Measurements from ENCODE around the gene NBAS. TPM values are rescaled to one million over a fixed set of nuclear protein-coding genes. Genes with fewer than 3 reads are reported as not detected.

The NBAS gene
- total RNA-seq, 1 experiment from 2014 or later = 30.4 TPM

DNA sequence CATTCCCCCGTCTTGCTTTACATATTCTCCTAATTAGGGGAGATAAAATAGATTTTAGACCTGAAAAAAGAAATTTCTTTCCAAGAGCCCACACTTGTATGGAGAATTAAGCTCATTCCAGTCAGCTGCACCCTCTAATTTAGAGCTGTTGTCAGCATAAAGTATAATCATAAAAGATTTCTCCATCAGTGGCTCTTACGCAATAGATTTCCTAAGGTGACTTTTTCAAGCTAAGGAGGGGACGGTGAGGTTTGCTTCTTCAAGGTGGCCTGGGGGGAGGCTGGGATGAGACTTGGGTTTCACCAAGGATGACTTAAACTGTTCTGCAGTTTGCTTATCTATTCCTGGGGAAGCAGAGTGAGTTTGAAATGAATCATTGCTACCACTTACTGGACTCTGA, 426.2 kb downstream of the NBAS start:
- Histone ChIP-seq H3K27ac (ENCODE audit: low read length) (no peak overlapping the region), H3K4me3 (ENCODE audit: low read length) (no peak overlapping the region), H3K4me1 (ENCODE audit: low read length) (peaks cover 29% of the 10 kb centered on the region), H3K9ac (ENCODE audit: low read length) (no peak overlapping the region), H3K9me3 (ENCODE audit: low read length) (no peaks in the 10 kb centered on the region), H3K4me2 (ENCODE audit: low read depth, low read length, poor library complexity, severe bottlenecking) (no peak overlapping the region), H3K9me2 (replicated peaks; ENCODE audit: insufficient read depth, low read length) (no peaks in the 10 kb centered on the region), H2AFZ (ENCODE audit: low read length) (no peak overlapping the region), H3K27me3 (ENCODE audit: low read length) (no peaks in the 10 kb centered on the region), H3K36me3 (ENCODE audit: insufficient read depth, low read length) (no peaks in the 10 kb centered on the region), H4K20me1 (ENCODE audit: insufficient read depth, low read depth, low read length) (no peaks in the 10 kb centered on the region), H3K79me2 (ENCODE audit: low read length) (no peaks in the 10 kb centered on the region)
- DNase-seq = no peak

DNA sequence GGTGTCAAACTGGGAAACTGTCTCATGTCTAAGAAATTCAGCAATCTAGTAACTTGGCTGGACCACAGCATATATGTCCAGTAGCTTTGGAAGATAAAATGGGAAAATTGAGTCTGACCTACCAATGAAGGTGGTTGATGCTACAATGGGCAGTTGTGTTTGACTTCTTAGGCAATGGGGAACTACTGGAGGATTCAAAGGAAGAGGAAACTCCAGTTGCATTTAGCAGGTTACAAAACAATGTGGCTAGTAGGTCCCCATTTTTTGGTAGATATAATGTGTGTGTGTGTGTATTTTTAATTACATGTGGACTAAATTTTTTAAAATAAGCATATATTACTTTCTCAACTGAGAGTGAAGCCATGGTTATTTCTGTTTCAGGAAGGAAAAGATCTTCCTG, 427.7 kb downstream of the NBAS start:
- Histone ChIP-seq H3K27ac (ENCODE audit: low read length) (no peak overlapping the region), H3K79me2 (ENCODE audit: low read length) (no peaks in the 10 kb centered on the region), H3K4me1 (ENCODE audit: low read length) (peaks cover 32% of the 10 kb centered on the region), H3K9me3 (ENCODE audit: low read length) (no peaks in the 10 kb centered on the region), H3K9me2 (replicated peaks; ENCODE audit: insufficient read depth, low read length) (no peaks in the 10 kb centered on the region), H2AFZ (ENCODE audit: low read length) (no peak overlapping the region), H4K20me1 (ENCODE audit: insufficient read depth, low read depth, low read length) (no peaks in the 10 kb centered on the region), H3K4me2 (ENCODE audit: low read depth, low read length, poor library complexity, severe bottlenecking) (no peak overlapping the region), H3K36me3 (ENCODE audit: insufficient read depth, low read length) (no peaks in the 10 kb centered on the region), H3K9ac (ENCODE audit: low read length) (no peak overlapping the region), H3K27me3 (ENCODE audit: low read length) (no peaks in the 10 kb centered on the region), H3K4me3 (ENCODE audit: low read length) (no peak overlapping the region)
- DNase-seq = no peak

DNA sequence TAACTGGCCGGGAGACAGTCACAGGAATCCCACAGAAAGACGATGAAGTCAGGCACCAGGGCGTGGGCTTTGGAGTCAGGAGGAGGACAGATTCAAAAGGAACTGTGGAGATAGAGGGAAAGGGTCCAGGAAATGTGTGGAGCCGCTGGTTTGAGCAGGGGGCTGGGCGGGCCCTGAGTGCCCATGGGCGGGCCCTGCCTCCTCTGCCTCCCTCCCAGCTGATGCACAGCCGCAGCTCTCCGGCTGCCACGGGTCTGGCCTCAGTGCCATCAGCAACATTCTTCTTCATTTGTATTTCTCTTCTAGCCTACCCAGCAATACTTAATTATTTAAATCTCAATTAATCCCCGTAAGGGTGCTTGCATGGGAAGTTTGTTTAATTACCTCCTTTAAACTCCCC, 432.3 kb downstream of the NBAS start:
- no peak for DNase-seq
- Histone ChIP-seq H3K27me3 (ENCODE audit: low read length) (no peaks in the 10 kb centered on the region), H3K9me2 (replicated peaks; ENCODE audit: insufficient read depth, low read length) (no peaks in the 10 kb centered on the region), H3K9me3 (ENCODE audit: low read length) (no peaks in the 10 kb centered on the region), H3K27ac (ENCODE audit: low read length) (no peak overlapping the region), H3K4me2 (ENCODE audit: low read depth, low read length, poor library complexity, severe bottlenecking) (no peak overlapping the region), H3K79me2 (ENCODE audit: low read length) (no peaks in the 10 kb centered on the region), H3K36me3 (ENCODE audit: insufficient read depth, low read length) (no peaks in the 10 kb centered on the region), H3K4me1 (ENCODE audit: low read length) (peaks cover 19% of the 10 kb centered on the region), H3K4me3 (ENCODE audit: low read length) (no peak overlapping the region), H2AFZ (ENCODE audit: low read length) (no peak overlapping the region), H3K9ac (ENCODE audit: low read length) (no peak overlapping the region), H4K20me1 (ENCODE audit: insufficient read depth, low read depth, low read length) (no peaks in the 10 kb centered on the region)

DNA sequence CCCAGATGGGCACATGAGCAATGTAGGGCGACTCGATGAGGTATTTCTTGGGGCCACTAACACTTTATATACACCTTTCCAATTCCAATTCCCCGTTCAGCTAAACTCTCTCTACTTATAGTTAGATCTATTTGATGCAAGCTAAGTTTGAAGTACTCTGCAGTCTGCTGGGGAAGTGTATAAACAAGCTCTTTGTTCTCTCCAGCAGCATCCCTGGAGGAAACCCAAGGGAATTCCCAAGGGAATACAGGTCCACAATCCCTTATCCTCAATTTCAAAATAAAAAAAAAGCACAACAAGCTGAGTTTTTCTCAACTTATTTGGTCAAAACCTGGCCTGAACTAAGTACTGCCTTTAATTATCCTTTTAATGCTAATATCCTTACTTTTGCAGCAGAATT, 433.3 kb downstream of the NBAS start:
- no peak overlapping the region for H3K9ac ChIP-seq (ENCODE audit: low read length)
- no peaks in the 10 kb centered on the region for H3K9me3 ChIP-seq (ENCODE audit: low read length)
- peaks cover 19% of the 10 kb centered on the region for H3K4me1 ChIP-seq (ENCODE audit: low read length)
- no peaks in the 10 kb centered on the region for H4K20me1 ChIP-seq (ENCODE audit: insufficient read depth, low read depth, low read length)
- H3K4me2 ChIP-seq (ENCODE audit: low read depth, low read length, poor library complexity, severe bottlenecking) = no peak overlapping the region
- no peak overlapping the region for H2AFZ ChIP-seq (ENCODE audit: low read length)
- H3K36me3 ChIP-seq (ENCODE audit: insufficient read depth, low read length) = no peaks in the 10 kb centered on the region
- H3K27ac ChIP-seq (ENCODE audit: low read length) = no peak overlapping the region
- no peaks in the 10 kb centered on the region for H3K27me3 ChIP-seq (ENCODE audit: low read length)
- no peaks in the 10 kb centered on the region for H3K9me2 ChIP-seq (replicated peaks; ENCODE audit: insufficient read depth, low read length)
- H3K4me3 ChIP-seq (ENCODE audit: low read length) = no peak overlapping the region
- H3K79me2 ChIP-seq (ENCODE audit: low read length) = no peaks in the 10 kb centered on the region
- no peak for DNase-seq

DNA sequence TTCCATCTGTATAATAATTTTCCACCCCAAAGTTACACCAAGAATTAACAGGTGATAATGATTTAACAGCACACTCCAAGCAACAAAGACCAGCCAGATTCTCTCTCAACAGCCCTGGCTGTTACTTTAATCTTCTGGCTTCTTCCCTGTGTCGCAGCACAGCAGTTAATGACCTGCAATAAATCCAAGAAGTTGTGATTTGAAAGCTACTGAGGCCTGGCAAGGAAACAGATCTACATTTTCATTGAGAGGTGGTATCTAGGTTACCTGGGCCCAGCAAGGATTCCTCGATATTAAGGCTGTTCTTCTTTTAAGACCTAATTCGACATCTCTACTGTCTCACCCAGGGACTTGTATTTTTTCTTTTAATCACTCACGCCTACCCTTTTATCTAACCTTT, 433.8 kb downstream of the NBAS start:
- Histone ChIP-seq H3K79me2 (ENCODE audit: low read length) (no peaks in the 10 kb centered on the region), H3K27ac (ENCODE audit: low read length) (no peak overlapping the region), H2AFZ (ENCODE audit: low read length) (no peak overlapping the region), H3K9me2 (replicated peaks; ENCODE audit: insufficient read depth, low read length) (no peaks in the 10 kb centered on the region), H3K4me3 (ENCODE audit: low read length) (no peak overlapping the region), H4K20me1 (ENCODE audit: insufficient read depth, low read depth, low read length) (no peaks in the 10 kb centered on the region), H3K9ac (ENCODE audit: low read length) (no peak overlapping the region), H3K9me3 (ENCODE audit: low read length) (no peaks in the 10 kb centered on the region), H3K4me1 (ENCODE audit: low read length) (peaks cover 19% of the 10 kb centered on the region), H3K4me2 (ENCODE audit: low read depth, low read length, poor library complexity, severe bottlenecking) (no peak overlapping the region), H3K36me3 (ENCODE audit: insufficient read depth, low read length) (no peaks in the 10 kb centered on the region), H3K27me3 (ENCODE audit: low read length) (no peaks in the 10 kb centered on the region)
- no peak for DNase-seq

DNA sequence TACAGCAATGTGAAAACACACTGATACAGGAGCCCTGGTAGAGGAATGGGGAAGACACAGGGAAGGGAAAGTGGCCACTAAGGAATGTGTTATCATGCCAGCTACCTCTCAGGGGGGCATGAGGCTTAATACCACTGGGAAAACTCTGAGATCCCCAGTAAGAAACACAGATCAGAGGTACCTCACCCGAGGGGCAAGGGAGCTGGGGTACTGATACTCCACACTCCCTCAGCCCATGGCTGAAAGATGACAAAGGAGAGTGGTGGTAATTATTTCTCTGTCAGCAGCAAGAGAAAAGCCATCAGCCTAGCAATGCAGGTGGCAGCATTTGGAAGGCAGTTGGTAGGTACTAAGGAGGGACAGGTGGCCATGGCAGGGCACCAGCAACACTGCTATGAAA, 434.8 kb downstream of the NBAS start:
- no peaks in the 10 kb centered on the region for H3K9me3 ChIP-seq (ENCODE audit: low read length)
- H4K20me1 ChIP-seq (ENCODE audit: insufficient read depth, low read depth, low read length) = no peaks in the 10 kb centered on the region
- no peaks in the 10 kb centered on the region for H3K36me3 ChIP-seq (ENCODE audit: insufficient read depth, low read length)
- H3K27me3 ChIP-seq (ENCODE audit: low read length) = no peaks in the 10 kb centered on the region
- no peak overlapping the region for H3K4me3 ChIP-seq (ENCODE audit: low read length)
- H3K9me2 ChIP-seq (replicated peaks; ENCODE audit: insufficient read depth, low read length) = no peaks in the 10 kb centered on the region
- peaks cover 13% of the 10 kb centered on the region for H3K4me1 ChIP-seq (ENCODE audit: low read length)
- H3K79me2 ChIP-seq (ENCODE audit: low read length) = no peaks in the 10 kb centered on the region
- DNase-seq = no peak
- no peak overlapping the region for H2AFZ ChIP-seq (ENCODE audit: low read length)
- no peak overlapping the region for H3K4me2 ChIP-seq (ENCODE audit: low read depth, low read length, poor library complexity, severe bottlenecking)
- H3K27ac ChIP-seq (ENCODE audit: low read length) = no peak overlapping the region
- H3K9ac ChIP-seq (ENCODE audit: low read length) = no peak overlapping the region

DNA sequence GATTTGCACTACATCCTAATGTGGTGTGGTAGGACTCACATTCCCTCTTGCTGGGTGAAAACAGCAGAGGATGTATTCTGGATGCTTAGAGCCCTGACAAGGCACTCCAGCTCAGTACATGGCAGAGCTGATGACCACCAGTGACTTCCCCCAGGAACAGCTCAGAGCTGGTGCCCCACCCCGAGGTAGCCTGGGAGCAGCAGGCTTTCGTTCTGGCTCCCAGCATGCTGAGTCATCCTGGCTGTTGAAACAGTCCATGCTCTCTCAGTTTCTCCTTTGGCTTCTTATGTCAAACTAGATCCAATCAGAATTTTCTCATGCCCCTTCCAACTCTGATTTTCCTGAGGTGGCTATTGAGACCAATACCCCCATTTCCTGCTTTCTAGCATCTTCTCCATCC, 438.2 kb downstream of the NBAS start:
- Histone ChIP-seq H3K27me3 (ENCODE audit: low read length) (no peaks in the 10 kb centered on the region), H2AFZ (ENCODE audit: low read length) (no peak overlapping the region), H3K4me3 (ENCODE audit: low read length) (no peak overlapping the region), H3K4me1 (ENCODE audit: low read length) (peaks cover 15% of the 10 kb centered on the region), H4K20me1 (ENCODE audit: insufficient read depth, low read depth, low read length) (no peaks in the 10 kb centered on the region), H3K9ac (ENCODE audit: low read length) (no peak overlapping the region), H3K9me3 (ENCODE audit: low read length) (no peaks in the 10 kb centered on the region), H3K27ac (ENCODE audit: low read length) (no peak overlapping the region), H3K4me2 (ENCODE audit: low read depth, low read length, poor library complexity, severe bottlenecking) (no peak overlapping the region), H3K79me2 (ENCODE audit: low read length) (no peaks in the 10 kb centered on the region), H3K36me3 (ENCODE audit: insufficient read depth, low read length) (no peaks in the 10 kb centered on the region), H3K9me2 (replicated peaks; ENCODE audit: insufficient read depth, low read length) (no peaks in the 10 kb centered on the region)
- DNase-seq = no peak

DNA sequence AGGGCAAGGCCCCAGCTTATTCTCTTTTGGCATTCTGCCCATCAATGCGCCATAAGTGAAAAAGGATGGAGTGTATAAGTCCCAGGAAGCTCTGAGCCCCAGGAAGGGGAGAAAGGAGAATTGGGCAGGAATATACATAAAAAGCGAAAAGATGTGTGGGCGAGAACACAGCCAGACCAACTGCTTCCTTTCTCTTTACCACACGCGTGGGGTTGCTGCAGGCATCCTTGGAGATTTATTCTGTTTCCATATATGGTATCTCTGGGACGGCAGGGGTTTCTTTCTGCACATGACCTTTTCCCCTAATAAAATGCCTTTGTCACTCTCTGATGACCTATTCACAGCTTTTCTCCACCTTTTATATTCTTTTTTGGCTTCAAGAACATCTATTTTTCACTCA, 440.5 kb downstream of the NBAS start:
- Histone ChIP-seq H3K4me1 (ENCODE audit: low read length) (peaks cover 14% of the 10 kb centered on the region), H3K9me3 (ENCODE audit: low read length) (no peaks in the 10 kb centered on the region), H3K36me3 (ENCODE audit: insufficient read depth, low read length) (no peaks in the 10 kb centered on the region), H3K4me2 (ENCODE audit: low read depth, low read length, poor library complexity, severe bottlenecking) (no peak overlapping the region), H3K9ac (ENCODE audit: low read length) (no peak overlapping the region), H3K4me3 (ENCODE audit: low read length) (no peak overlapping the region), H3K27ac (ENCODE audit: low read length) (no peak overlapping the region), H3K9me2 (replicated peaks; ENCODE audit: insufficient read depth, low read length) (no peaks in the 10 kb centered on the region), H3K27me3 (ENCODE audit: low read length) (no peaks in the 10 kb centered on the region), H3K79me2 (ENCODE audit: low read length) (no peaks in the 10 kb centered on the region), H4K20me1 (ENCODE audit: insufficient read depth, low read depth, low read length) (no peaks in the 10 kb centered on the region), H2AFZ (ENCODE audit: low read length) (no peak overlapping the region)
- DNase-seq = no peak

DNA sequence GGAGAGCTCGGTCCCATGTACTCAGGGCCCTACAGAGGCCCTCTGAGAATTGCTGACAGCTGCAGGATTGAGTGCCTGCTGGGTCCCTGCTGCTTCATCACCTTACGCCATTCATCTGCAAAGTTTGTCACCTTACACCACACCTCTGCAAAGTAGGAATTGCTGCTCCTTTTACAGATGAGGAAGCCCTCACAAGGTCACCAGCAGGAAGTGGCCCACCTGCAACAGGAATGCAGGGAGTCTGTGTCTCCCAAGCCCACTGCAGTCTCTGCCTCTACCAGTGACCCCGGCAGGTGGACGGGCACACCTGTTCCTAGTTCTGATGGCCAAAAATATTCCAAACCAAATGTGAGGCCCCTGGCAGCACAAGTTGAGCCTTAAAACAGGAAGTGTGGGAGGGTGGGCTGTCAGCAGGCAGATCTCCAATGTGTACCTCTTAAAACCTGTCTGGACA, 441.4 kb downstream of the NBAS start:
- peak overlapping the region; percentile 28; the same call in 1 of the 2 replicates for H3K9ac ChIP-seq (ENCODE audit: low read length)
- H3K36me3 ChIP-seq (ENCODE audit: insufficient read depth, low read length) = no peaks in the 10 kb centered on the region
- peak overlapping the region; percentile 52; the same call in 1 of the 2 replicates for H2AFZ ChIP-seq (ENCODE audit: low read length)
- H3K9me3 ChIP-seq (ENCODE audit: low read length) = no peaks in the 10 kb centered on the region
- no peak overlapping the region for H3K27ac ChIP-seq (ENCODE audit: low read length)
- no peaks in the 10 kb centered on the region for H3K79me2 ChIP-seq (ENCODE audit: low read length)
- no peak overlapping the region for H3K4me2 ChIP-seq (ENCODE audit: low read depth, low read length, poor library complexity, severe bottlenecking)
- peaks cover 23% of the 10 kb centered on the region for H3K4me1 ChIP-seq (ENCODE audit: low read length)
- no peaks in the 10 kb centered on the region for H4K20me1 ChIP-seq (ENCODE audit: insufficient read depth, low read depth, low read length)
- no peak overlapping the region for H3K4me3 ChIP-seq (ENCODE audit: low read length)
- no peaks in the 10 kb centered on the region for H3K9me2 ChIP-seq (replicated peaks; ENCODE audit: insufficient read depth, low read length)
- no peaks in the 10 kb centered on the region for H3K27me3 ChIP-seq (ENCODE audit: low read length)
- no peak for DNase-seq

All from Karpas-422 (cell line).